ENCODE measurements around the gene RAB3GAP2. TPM values are rescaled to one million over a fixed set of nuclear protein-coding genes. Genes with fewer than 3 reads are reported as not detected.
"Not testable (repeated sequence)": the region's sequence is repeated elsewhere in the genome, so short reads cannot be mapped to it uniquely, and the experiment has no call there.

The RAB3GAP2 gene
- total and polyA plus RNA-seq, 2 donors (not counting 1 experiment from before 2014, with no cell fraction given) = 16.9 to 70.5 TPM

GRCh38 chr1:220170836-220171526 lies 101.3 kb downstream of the RAB3GAP2 start:
- TF ChIP-seq CTCF (IDR thresholded peaks at IDR 0.05) (no peak), EZH2 (IDR thresholded peaks at IDR 0.05; ENCODE audit: borderline replicate concordance, insufficient read depth, low read depth, low read length, poor library complexity, severe bottlenecking) (no peak)
- Histone ChIP-seq H3K36me3 (replicated peaks in 1 of 2; ENCODE audit: control extremely low read depth in 1 of 2, control insufficient read depth in 1 of 2, extremely low read depth in 1 of 2, insufficient read depth in 2 of 2, low read length in 1 of 2) (peaks cover 20 to 62% of the 10 kb centered on the region in 2 experiments), H3K9me3 (ENCODE audit: control extremely low read depth in 1 of 3, control insufficient read depth in 2 of 3, insufficient read depth in 1 of 3, low read length in 2 of 3) (no peaks in the 10 kb centered on the region), H4K20me1 (ENCODE audit: control insufficient read depth, insufficient read depth, low read length, poor library complexity, severe bottlenecking) (no peaks in the 10 kb centered on the region), H3K9ac (ENCODE audit: low read length) (no peak overlapping the region), H3K79me2 (ENCODE audit: control insufficient read depth, insufficient read depth, low read length) (no peaks in the 10 kb centered on the region), H3K4me1 (ENCODE audit: control insufficient read depth in 2 of 2, insufficient read depth in 2 of 2, low read length in 2 of 2) (no peaks in the 10 kb centered on the region), H3K4me2 (replicated peaks; ENCODE audit: low read depth, low read length, poor library complexity, severe bottlenecking) (no peak overlapping the region), H3K27ac (ENCODE audit: low read length in 2 of 2) (no peak overlapping the region), H3K27me3 (replicated peaks in 1 of 4; ENCODE audit: control extremely low read depth in 1 of 4, control insufficient read depth in 3 of 4, insufficient read depth in 4 of 4, low read length in 3 of 4) (no peaks in the 10 kb centered on the region), H3K4me3 (ENCODE audit: control extremely low read depth in 1 of 5, extremely low read depth in 1 of 5, insufficient read depth in 1 of 5, low read depth in 2 of 5, low read length in 4 of 5) (no peak overlapping the region), H2AFZ (ENCODE audit: insufficient read depth, low read depth, low read length, poor library complexity, severe bottlenecking) (no peak overlapping the region)
- Mint-ChIP-seq H3K27ac (no peak overlapping the region), H3K27me3 (no peaks in the 10 kb centered on the region), H3K4me3 (no peak overlapping the region), H3K9me3 (ENCODE audit: insufficient read depth) (no peaks in the 10 kb centered on the region), H3K4me1 (no peaks in the 10 kb centered on the region)
- ATAC-seq (ENCODE audit: low read depth) (no peak), DNase-seq (no peak)
- CTCF ChIA-PET = interaction anchor here (0.6 kb wide), 1 partner anchor 27 kb away, joined by 3 read pairs; no protein-coding TSS in a partner anchor
- WGBS (ENCODE audit: insufficient coverage) = no CpG with 5 or more reads among the region's 1 CpG
- POLR2A ChIA-PET = no interaction called here
- intact Hi-C loops (cut with micrococcal nuclease) = no loop called here

- H3K9ac ChIP-seq (ENCODE audit: low read length); H3K27me3 Mint-ChIP-seq; POLR2A ChIA-PET; H3K9me3 Mint-ChIP-seq (ENCODE audit: insufficient read depth); H3K9me3 ChIP-seq (ENCODE audit: control extremely low read depth in 1 of 3, control insufficient read depth in 2 of 3, insufficient read depth in 1 of 3, low read length in 2 of 3); H3K4me3 ChIP-seq (ENCODE audit: control extremely low read depth in 1 of 5, extremely low read depth in 1 of 5, insufficient read depth in 1 of 5, low read depth in 2 of 5, low read length in 4 of 5); H4K20me1 ChIP-seq (ENCODE audit: control insufficient read depth, insufficient read depth, low read length, poor library complexity, severe bottlenecking); H2AFZ ChIP-seq (ENCODE audit: insufficient read depth, low read depth, low read length, poor library complexity, severe bottlenecking); DNase-seq; H3K4me1 Mint-ChIP-seq; H3K4me1 ChIP-seq (ENCODE audit: control insufficient read depth in 2 of 2, insufficient read depth in 2 of 2, low read length in 2 of 2); intact Hi-C loops (cut with micrococcal nuclease); H3K4me3 Mint-ChIP-seq; H3K79me2 ChIP-seq (ENCODE audit: control insufficient read depth, insufficient read depth, low read length); H3K27ac Mint-ChIP-seq; CTCF ChIA-PET; H3K27ac ChIP-seq (ENCODE audit: low read length in 2 of 2); H3K4me2 ChIP-seq (replicated peaks; ENCODE audit: low read depth, low read length, poor library complexity, severe bottlenecking); ATAC-seq (ENCODE audit: low read depth); H3K27me3 ChIP-seq (replicated peaks in 1 of 4; ENCODE audit: control extremely low read depth in 1 of 4, control insufficient read depth in 3 of 4, insufficient read depth in 4 of 4, low read length in 3 of 4): not testable (repeated sequence)
- no CpG with 5 or more reads among the region's 4 CpGs for WGBS (ENCODE audit: insufficient coverage)
- peaks cover 20 to 63% of the 10 kb centered on the region in 2 experiments for H3K36me3 ChIP-seq (replicated peaks in 1 of 2; ENCODE audit: control extremely low read depth in 1 of 2, control insufficient read depth in 1 of 2, extremely low read depth in 1 of 2, insufficient read depth in 2 of 2, low read length in 1 of 2)
Observed at GRCh38 chr1:220169887-220170286, 102.4 kb downstream of the RAB3GAP2 start.

All from B cell (primary cell).